Hepatic stellate cell (primary cell): ENCODE measurements around the gene GABBR1.

Experiments
- DNase-seq: peaks from one replicate; pipeline ENCODE4 v3.0.0; 2011; ENCODE audit warnings: low spot score

The GABBR1 gene

DNA sequence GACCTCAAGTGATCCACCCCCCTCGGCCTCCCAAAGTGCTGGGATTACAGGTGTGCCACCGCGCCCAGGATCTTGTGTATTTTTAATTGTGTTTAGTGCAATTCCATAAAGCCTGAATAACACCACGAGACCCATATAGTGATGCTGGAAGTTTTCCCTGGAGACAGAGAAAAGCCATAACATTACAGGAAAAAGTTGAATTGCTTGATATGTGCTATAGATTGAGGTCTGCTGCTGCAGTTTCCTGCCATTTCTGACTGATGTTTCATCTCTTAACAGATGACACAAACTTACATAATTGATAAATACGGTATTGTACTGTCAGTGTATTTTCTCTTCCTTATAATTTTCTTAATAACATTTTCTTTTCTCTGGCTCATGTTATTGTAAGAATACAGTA lies 66.1 kb downstream of the GABBR1 start:
- DNase-seq, result no peak

DNA sequence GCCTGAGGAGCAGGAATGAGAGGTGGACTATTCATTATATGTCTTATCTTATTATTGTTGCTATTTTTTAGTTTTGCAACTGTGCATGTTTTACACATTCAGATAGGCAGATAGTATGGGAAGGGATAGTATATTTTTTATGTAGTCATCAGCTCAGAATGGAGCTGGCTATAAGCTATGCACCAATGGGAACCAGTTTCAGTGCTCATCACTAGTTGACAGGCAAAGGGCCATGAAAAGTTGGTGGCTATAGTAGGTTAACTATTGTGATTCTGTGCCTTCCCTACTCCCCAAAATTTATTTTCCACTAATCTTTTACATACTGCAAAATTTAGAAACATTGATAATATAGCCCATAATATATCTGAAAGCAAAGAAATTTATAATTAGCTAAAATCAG lies 68.1 kb downstream of the GABBR1 start:
- no peak for DNase-seq

DNA sequence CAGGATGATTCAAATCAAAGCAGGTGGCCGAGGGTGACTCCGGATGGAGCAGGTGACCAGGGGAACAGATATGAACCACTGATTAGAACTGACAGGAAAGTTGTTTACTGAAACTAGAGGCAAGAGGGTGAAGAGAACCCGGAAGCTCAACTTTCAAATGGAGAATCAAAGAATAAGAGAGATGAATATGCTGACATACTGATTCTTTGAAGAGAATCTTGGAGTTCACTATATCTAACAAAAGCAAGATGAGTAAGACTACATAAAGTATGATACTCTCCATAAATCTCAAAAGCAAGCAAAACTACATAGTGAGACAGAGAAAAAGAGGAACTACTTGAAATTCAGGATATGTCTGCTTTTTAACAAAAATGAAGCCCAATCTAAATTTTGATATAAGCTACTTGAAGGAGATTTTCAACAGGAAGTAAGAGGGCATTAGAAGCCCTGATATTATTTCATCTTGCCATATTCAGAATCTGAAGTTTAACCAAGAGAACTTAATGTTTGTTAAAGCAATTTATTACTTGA lies 69.5 kb downstream of the GABBR1 start:
- DNase-seq, result no peak

DNA sequence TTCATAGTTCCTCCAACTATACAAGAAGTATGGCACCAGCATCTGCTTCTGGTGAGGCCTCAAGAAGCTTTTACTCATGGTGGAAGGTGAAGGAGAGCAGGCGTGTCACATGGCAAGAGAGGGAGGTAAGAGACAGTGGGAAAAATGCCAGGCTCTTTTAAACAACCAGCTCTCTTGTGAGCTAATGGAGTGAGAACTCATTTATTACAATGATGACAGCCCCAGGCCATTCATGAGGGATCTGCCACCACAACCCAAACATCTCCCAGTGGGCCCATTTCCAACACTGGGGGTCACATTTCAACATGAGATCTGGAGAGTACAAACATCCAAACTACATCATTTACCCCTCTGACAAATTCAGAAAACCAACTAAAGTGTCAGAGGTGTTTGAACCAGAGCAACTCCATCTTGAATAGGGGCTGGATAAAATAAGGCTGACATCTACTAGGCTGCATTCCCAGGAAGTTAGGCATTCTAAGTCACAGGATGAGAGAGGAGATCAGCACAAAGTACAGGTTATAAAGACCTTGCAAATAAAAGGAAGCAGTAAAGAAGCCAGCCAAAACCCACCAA lies 71.3 kb downstream of the GABBR1 start:
- no peak for DNase-seq

DNA sequence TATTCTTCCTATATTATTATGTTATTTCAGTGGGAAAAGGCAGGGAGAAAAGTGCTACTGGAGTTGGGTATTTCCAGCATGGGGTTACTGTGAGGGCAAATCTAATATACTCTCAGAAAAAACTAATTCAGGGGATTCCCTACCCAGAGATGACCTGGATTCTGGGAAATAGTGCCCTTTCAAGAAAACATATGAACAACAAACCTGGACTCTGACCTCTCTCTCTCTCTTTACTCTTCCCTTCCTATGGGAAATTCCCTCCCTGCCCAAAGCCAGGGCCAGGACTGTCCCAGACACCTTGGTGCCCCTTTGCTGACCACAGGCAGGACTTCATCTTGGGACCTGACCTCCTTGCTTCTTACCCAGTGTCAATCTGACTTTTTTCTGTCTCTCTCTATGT lies 71.9 kb downstream of the GABBR1 start:
- DNase-seq, result no peak

DNA sequence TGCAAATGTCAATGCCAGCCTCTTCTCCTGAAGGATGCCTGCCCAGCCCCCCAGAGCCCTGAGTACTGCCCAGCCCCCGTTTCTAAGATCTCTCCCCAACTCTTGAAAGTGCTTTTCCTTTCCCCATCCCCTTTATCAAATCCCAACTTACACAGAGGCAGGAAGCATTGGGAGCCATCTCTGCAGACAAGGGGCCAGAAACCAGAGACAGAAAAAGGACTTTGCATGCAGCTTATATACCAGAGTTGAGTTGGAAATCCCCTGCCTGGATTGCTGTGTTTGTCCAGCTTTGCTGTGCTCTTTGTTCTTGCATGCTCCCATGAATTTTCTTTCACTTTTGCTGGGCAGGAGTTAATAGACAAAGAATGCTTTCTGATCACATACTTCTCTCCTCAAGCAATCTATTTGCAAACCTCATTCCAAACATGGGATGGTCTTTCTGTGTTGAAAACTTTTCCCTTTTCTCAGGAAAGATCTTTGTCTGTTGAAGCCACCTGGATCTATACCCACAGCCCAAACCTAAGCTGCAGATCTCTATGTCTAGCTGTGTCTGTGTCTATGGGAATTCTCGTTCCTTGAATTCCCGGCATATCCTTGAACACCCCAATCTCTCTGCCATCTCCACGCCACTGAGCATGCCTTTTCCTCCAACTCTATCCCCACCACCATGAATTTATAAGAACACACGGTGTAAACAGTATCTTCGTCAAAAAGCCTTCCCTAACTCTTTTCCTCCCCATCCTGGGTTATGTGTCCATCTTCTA lies 73.3 kb downstream of the GABBR1 start, which contains the start of gene UBD:
UBD (minus strand) TSS at position 209 of the 764 bp plus-strand sequence; CDS start at position 178, 31 bp downstream.
- DNase-seq, result no peak

DNA sequence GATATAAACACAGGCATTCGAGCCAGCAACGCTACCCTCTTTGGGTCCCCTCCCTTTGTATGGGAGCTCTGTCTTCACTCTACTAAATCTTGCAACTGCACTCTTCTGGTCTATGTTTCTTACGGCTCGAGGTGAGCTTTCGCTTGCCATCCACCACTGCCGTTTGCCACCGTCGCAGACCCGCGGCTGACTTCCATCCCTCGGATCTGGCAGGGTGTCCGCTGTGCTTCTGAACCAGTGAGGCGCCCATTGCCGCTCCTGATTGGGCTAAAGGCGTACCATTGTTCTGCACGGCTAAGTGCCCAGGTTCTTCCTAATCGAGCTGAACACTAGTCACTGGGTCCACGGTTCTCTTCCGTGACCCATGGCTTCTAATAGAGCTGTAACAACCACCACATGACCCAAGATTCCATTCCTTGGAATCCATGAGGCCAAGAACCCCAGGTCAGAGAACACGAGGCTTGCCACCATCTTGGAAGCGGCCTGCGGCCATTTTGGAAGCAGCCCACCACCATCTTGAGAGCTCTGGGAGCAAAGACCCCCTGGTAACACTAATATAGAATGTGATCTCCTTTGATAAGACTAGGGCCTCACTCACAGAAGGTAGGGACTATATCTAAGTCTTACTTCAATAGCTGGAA lies 74.4 kb downstream of the GABBR1 start:
- no peak for DNase-seq

DNA sequence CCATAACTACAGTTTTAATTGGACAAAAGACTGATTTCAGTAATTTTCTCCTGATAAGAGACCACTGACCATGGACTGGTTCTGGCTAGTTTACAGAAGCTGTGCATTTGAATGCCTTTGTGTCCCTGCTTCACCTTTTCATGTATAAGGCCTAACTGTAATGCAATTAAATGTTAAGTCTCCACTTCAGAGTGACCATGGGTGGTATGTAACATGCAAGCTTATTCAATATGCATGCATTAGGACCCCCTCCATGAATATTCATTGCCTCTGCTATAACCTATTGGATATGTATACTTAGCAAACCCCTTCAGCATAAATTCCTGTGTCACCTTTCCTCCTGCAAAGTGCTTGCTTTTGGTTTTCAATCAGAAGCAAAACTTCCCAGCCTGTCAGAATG lies 75.7 kb downstream of the GABBR1 start:
- DNase-seq, result no peak

DNA sequence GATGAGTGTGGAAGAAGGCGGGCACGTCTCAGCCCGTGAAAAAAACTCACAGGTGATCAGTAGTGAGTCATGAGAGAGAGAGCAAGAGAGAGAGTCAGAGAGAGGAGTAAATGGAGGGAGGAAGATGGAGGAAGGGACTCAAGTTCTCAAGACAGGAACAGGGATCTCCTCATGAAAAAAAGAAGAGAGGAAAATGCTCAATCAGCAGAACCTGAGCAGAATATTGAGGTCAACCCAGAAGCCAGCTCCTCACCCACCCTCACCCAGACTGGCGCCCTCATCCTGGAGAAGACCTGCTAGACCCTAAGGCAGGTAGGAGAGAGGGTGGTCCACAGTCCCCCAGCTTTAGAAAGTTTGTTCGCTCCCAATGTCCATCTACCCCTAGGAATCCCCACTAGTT lies 78.2 kb downstream of the GABBR1 start:
- no peak for DNase-seq

DNA sequence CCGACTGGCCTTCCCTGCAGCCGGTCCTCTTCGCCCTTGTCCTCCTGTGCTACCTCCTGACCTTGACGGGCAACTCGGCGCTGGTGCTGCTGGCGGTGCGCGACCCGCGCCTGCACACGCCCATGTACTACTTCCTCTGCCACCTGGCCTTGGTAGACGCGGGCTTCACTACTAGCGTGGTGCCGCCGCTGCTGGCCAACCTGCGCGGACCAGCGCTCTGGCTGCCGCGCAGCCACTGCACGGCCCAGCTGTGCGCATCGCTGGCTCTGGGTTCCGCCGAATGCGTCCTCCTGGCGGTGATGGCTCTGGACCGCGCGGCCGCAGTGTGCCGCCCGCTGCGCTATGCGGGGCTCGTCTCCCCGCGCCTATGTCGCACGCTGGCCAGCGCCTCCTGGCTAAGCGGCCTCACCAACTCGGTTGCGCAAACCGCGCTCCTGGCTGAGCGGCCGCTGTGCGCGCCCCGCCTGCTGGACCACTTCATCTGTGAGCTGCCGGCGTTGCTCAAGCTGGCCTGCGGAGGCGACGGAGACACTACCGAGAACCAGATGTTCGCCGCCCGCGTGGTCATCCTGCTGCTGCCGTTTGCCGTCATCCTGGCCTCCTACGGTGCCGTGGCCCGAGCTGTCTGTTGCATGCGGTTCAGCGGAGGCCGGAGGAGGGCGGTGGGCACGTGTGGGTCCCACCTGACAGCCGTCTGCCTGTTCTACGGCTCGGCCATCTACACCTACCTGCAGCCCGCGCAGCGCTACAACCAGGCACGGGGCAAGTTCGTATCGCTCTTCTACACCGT lies 79.5 kb downstream of the GABBR1 start:
- peak; percentile 29 for DNase-seq

DNA sequence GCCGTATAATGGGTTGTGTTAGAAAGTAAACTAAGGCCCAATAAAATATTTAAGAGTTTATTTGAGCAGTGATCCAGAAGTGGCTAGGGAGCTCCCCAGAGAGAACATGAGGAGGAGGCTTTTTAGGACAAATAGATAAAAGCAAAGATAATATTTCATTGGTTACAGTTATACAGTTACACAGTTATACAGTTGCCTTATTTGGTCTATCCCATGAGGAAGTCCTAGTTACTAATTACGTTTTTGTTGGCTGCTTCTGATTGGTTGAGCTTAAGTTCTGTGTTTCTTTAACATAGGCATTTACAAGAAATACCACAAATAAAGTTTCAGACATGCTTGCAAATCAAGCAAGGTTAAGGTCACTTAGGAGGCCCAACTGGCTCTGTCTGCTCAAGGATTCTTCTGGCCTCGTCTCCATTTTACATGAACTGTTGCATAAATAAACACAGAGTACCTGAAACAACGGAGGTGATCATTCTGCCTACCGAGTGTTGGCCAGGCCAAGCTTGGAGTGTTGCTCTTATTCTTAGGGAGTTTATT lies 80.4 kb downstream of the GABBR1 start:
- peak; percentile 60 for DNase-seq

DNA sequence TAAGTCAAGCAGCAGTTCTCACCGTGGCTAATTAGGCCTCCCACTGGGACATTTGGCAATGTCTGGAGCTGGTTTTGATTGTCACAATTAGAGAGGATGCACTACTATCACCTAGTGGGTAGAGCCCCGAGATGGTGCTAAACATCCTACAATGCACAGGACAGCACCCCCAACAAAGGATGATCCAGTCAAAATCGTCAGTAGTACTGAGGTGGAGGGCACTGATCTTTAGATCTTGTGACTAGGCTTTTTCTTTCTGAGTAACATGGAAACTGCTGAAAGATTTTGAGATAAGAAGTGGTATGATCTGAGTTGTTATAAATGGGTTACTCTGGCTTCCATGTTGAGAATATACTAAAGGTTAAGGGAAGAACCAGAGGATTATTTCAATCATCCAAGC lies 85.4 kb downstream of the GABBR1 start:
- DNase-seq, result no peak

DNA sequence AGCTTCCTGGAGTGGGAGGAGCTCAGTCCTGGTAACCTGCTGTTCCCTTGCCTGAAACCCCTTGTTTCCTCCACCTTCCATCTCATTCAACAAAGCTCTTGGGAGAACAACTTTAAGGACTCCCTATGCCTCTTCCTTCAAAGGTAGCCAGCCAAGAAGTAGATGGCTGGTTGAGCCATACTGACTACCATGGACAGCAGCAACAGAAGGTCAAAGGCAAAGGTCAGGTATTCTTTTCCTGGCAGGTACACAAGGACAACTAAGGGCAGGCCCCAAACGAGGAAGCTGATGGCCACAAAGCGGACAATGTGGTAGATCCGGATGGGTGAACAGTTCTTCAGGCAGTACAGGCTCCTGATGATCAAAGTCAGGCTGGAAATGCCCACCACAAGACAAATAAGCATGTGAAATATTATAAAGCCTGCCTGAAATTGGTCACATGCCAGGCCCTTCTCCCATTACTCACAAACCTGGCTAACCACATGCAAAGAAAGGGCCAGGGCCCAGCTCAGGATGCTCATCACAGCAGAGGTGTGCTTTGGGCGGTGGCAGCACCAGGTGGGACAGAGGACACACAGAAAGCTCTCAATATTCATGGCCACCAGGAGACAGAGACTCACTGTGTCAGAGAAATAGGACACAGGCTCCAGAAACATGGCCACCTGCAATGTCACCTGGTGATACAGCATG lies 95.1 kb downstream of the GABBR1 start:
- no peak for DNase-seq

DNA sequence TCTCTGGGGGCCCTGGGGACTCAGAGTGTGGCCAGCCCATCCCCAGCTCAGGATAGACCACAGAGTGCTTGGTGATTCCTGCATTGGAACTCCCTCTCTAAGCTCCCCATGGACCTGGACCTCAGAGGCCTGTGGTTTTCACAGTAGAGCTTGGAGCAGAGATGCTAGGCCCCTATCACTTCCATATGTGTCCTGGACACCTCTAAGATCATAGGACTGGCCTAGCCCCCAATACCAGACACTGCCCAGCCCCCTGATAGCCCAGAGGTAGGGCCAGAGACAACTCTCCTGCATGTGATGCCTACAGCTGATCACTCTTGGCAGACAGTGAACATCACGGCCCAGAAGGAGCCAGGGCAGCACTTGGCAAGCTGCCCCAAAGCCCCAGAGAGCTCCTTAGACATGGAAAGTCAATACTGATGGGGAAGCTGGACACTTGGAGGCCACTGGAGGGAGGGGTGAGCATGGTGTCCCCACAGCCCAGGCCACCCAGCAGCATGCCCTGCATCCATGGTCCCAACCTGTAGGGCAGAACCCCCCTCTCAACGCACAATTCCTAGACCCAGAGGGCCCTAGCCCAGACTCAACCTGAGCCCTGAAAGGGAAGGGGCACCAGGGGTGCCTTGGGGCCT lies 100.5 kb downstream of the GABBR1 start:
- no peak for DNase-seq

DNA sequence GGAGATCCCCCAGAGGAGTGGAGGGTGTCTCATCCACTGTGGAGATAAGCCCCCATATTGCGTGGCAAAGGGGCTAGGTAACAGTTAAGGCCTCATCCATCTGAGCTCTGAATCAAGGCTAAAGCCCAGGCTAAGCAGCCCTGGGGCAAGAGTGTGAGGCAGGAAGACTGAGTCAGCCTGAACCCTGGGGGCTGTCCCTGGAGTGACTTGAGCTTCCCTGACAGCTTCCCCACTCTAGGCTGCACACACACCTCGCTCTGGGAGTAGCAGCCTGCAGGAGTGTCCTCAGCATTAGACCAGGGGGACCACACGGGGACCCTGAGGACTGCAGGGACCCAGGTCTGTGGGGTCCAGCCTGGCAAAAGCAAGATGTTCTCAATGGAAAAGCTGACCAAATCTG lies 101.3 kb downstream of the GABBR1 start:
- no peak for DNase-seq

DNA sequence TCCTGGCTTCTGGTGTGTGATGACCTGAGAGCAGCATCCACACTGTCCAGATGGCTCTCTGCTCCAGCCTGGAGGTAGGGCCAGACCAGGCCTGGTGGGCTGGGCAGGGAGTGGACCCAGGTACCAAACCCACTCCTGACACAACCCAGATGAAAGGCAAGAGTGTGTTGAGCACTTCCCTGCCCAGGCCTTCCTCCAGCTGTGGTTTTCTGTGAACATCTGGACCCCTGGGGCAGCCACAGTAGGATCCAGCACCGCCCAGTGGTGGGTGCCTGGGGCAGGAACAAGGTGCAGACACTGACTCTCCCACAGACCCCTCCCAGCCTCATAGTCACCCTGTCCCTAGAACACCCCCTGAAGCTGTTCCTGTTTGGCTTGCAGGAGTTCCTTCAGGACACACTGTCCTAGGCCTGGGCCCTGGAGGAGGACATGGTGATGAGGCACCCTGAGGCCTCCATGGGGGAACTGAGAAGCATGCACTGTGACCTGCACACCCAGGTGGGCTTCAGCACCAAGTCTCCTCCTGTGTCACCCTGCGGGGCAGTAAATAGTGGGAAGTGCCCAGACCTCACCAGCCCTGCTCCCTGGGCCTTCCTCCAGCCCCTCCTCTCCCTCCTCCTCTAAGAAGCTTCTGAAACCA lies 102.2 kb downstream of the GABBR1 start:
- DNase-seq, result no peak

DNA sequence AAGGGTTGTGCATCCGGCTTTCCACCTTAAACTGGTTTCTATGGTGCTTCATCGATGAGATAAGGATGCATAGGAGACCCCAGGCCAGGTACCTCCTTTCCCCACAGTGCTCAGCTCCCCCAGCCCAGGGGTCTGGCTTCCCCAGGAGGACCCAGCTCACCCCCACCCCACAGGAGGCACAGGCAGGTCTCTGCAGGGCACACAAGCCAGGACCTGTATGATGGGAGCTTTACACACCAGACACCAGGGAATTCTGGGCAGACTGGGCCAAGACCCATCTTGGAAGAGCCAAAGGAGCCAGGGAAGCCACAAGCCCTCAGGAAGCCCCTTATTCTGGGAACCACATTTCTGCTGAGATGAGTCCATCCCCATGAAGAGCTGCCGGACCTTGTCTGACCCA lies 103.0 kb downstream of the GABBR1 start:
- DNase-seq, result no peak

DNA sequence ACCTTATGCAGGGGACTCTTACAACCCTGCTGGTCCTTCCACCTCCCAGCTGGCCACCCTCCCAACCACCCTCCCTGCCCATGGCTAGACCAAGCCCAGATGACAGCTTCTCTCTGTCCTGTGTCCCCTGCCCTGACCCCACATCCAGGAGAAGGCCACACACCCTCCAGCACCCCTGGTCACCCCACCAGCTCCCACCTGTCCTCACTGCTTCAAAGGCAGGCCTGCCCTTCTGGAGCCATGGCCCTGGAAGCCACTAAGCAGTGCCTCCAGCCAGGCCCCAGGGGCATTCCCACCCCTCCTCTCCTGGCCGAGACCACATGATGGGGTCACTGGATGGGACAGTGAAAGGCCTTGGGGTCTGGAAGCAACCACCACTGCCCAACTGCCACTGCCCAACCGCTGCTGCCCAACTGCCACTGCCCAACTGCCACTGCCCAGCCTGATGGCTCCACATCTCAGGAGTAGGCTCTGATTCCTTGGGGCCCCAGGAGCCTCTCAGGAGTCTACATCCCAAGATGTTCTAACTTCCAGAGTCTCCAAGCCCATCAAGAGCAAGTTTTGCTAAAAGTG lies 103.9 kb downstream of the GABBR1 start:
- DNase-seq, result no peak

DNA sequence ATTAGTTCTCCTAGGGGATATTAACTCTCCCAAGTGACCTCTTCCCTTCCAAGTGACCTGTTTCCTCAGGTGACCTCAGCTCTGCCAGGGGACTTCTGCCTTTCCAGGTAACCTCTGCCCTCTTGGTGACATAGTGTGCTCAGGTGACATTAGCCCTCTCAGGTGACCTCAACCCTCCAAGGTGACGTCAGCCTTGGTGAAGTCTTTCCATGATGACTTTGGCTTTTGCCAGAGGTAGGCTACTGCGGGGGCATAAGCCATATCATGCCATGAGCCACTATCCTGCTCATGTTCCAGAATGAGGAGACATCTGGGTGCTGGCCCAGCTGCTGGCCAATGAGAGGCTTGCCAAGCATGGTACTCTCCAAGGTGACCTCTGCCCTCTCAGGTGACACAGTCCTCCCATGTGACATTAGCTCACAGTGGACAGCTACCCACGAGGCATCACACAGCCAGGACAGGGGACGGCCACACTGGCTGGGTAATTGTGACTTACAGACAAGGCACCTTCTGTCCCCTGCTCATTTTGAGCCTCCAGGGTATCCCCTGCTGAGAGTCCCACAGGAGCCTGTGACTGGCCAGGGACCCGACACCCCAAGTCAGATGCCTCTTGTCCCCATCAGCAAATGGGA lies 104.6 kb downstream of the GABBR1 start:
- no peak for DNase-seq

DNA sequence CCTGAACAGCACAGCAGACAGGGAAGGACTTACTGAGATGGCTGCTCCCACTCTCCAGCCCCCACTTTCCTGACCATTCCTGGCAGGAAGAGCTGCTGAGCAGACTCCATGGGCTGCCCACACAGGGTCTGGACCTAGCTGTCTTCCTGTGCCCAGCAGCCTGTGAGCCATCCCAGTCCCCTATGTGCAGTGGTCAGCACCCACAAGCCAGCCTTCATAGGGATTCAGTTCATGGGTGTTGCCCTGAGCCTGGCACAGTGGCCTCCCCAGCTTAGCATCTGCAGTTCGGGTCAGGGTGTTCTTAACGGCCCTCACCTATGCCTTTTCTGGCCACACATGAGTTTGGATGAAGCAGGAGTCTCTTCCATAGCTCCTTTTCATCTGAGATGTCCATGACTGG lies 105.4 kb downstream of the GABBR1 start:
- DNase-seq, result no peak
